Activated naive CD8-positive, alpha-beta T cell treated with anti-CD3 and anti-CD28 coated beads for 36 hours (primary cell): ENCODE results near the gene SCN3B. TPM values are rescaled to one million over a fixed set of nuclear protein-coding genes. Genes with fewer than 3 reads are reported as not detected.

ENCODE experiments used
- DNase-seq: peaks from one replicate; pipeline ENCODE4 v3.0.0; 2021
- H3K27ac Mint-ChIP-seq: one replicate; pipeline ENCODE4 v1.8.0; 2022; ENCODE audit warnings: mild to moderate bottlenecking, moderate library complexity, mixed read lengths
- H3K27me3 Mint-ChIP-seq: one replicate; pipeline ENCODE4 v1.8.0; 2022; ENCODE audit warnings: mild to moderate bottlenecking, mixed read lengths
- H3K36me3 Mint-ChIP-seq: one replicate; pipeline ENCODE4 v1.8.0; 2021; ENCODE audit warnings: mild to moderate bottlenecking, mixed read lengths
- H3K4me1 Mint-ChIP-seq: one replicate; pipeline ENCODE4 v1.8.0; 2021; ENCODE audit warnings: mixed read lengths
- H3K4me3 Mint-ChIP-seq: one replicate; pipeline ENCODE4 v1.8.0; 2022; ENCODE audit warnings: mild to moderate bottlenecking, moderate library complexity, mixed read lengths
- H3K9me3 Mint-ChIP-seq: one replicate; pipeline ENCODE4 v1.8.0; 2022; ENCODE audit warnings: mixed read lengths
- total RNA-seq, 2 experiments: library from RNA; stranded (reverse); gene quantifications; one replicate each; pipeline ENCODE4 v1.2.3, GENCODE V29; 2021

The SCN3B gene
- total RNA-seq, 2 experiments from 2014 or later: not detected

DNA sequence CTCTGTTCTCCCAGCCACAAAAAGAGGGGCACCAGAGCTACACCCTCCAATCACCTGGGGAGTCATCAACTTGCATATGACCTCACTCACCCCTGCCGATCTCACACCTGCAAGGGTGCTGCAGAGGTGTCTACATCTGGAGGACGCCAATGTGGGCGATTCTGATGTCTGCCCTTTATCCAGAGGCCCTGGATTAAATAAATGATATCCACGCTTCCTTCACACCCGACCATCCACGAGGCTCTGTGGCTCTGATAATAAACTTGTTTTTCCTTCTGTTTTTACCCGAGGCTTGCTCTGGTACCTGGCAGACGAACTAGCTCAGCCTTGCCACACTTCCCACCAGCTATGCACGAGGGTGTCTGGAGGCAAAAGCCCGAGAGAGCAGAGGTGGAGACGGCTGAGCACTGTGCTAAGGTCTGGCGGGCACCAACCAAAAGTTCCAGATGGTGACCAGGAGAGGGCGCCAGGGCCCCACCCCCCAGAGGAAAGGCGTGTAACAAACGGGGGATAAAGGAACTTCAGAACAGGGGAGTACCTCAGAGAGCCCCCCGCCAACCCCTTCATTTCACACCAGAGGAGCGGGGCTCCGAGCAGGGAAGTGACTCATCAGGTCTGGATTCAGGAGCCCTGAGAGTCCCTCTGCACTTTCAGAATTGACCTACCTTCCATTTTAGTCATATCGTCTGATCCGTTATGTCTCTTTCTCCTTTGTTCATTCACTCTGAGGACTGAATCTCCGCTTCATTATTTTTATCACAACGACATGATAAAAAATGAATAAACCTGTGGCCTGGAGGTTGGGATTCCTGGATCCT lies 13.5 kb downstream of the SCN3B start:
- Mint-ChIP-seq H3K36me3 (no peaks in the 10 kb centered on the region), H3K27ac (no peak overlapping the region), H3K4me3 (no peak overlapping the region), H3K27me3 (peaks cover 22% of the 10 kb centered on the region), H3K9me3 (no peaks in the 10 kb centered on the region), H3K4me1 (no peaks in the 10 kb centered on the region)
- DNase-seq: peak; percentile 48

DNA sequence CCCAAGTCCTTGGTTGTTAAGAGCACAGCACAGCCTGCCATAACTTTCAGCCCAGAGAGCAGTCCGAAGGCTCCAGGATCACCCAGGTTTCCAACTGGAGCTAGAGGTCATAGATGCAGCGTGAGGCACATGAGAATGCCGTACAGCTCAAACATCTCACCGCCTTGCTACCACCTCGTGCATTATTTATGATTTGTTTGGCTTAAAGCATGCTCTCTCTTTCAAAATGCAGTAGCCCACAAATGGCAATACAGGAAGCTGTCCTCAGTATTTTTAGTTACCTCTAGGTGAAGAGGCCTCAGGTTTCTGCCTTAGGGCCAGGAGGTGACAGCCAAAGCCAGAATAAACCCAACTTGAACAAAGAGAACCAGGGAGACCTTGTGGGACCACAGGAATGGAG lies 14.4 kb downstream of the SCN3B start:
- peaks cover 20% of the 10 kb centered on the region for H3K27me3 Mint-ChIP-seq
- H3K27ac Mint-ChIP-seq: no peak overlapping the region
- no peaks in the 10 kb centered on the region for H3K4me1 Mint-ChIP-seq
- H3K9me3 Mint-ChIP-seq: no peaks in the 10 kb centered on the region
- no peak for DNase-seq
- H3K4me3 Mint-ChIP-seq: no peak overlapping the region
- no peaks in the 10 kb centered on the region for H3K36me3 Mint-ChIP-seq

- H3K9me3 Mint-ChIP-seq: no peaks in the 10 kb centered on the region
- peaks cover 9% of the 10 kb centered on the region for H3K27me3 Mint-ChIP-seq
- H3K4me1 Mint-ChIP-seq: no peaks in the 10 kb centered on the region
- no peak overlapping the region for H3K27ac Mint-ChIP-seq
- no peak overlapping the region for H3K4me3 Mint-ChIP-seq
- no peaks in the 10 kb centered on the region for H3K36me3 Mint-ChIP-seq
- no peak for DNase-seq
These were observed 24.3 kb downstream of the SCN3B start for GRCh38 chr11:123630126-123630608.

DNA sequence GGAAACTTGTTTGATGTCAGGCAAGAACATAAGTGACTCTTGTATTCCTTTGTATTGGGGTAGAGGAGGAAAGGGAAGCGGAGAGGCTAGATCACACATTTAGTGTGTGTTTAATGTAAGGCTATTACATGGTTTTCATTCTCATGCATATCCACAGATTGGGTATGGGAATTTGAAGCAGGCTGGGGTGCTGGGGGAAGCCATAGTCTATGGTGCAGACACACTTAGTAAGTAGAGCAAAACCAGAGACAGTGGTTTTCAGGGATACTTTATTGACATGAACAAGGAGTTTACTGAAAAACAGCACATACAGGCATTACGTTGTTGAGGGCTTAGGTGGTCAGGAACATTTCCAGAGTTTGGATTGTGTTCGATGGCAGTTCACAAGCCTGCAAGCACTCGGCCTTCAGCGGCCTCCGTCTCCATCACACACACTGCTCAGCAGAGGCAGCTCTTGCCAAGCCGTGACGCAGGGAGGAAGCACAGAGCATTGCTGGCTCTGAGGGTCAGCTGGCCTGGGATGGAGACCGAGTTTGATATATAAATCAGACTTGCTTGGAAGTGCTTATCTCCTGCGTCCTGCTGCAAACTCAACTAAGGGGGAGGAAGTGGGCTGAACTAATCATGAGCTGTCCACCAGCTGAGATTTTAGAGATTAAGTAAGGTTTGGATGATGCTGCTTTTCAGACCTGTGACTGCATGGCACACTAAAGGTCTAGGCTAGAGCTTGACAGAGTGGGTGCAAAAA lies 25.3 kb downstream of the SCN3B start:
- no peak for DNase-seq
- Mint-ChIP-seq H3K27me3 (peaks cover 3% of the 10 kb centered on the region), H3K36me3 (no peaks in the 10 kb centered on the region), H3K27ac (no peak overlapping the region), H3K4me3 (no peak overlapping the region), H3K4me1 (no peaks in the 10 kb centered on the region), H3K9me3 (no peaks in the 10 kb centered on the region)

- Mint-ChIP-seq H3K9me3 (no peaks in the 10 kb centered on the region), H3K4me1 (no peaks in the 10 kb centered on the region), H3K36me3 (peaks cover 2% of the 10 kb centered on the region), H3K27ac (no peak overlapping the region), H3K4me3 (no peak overlapping the region), H3K27me3 (no peaks in the 10 kb centered on the region)
- DNase-seq: no peak
These were observed 29.4 kb downstream of the SCN3B start for GRCh38 chr11:123624974-123625373.

- H3K27ac Mint-ChIP-seq: no peak overlapping the region
- H3K9me3 Mint-ChIP-seq: no peaks in the 10 kb centered on the region
- H3K36me3 Mint-ChIP-seq: peaks cover 5% of the 10 kb centered on the region
These were observed 31.8 kb downstream of the SCN3B start for GRCh38 chr11:123622576-123622975.

DNA sequence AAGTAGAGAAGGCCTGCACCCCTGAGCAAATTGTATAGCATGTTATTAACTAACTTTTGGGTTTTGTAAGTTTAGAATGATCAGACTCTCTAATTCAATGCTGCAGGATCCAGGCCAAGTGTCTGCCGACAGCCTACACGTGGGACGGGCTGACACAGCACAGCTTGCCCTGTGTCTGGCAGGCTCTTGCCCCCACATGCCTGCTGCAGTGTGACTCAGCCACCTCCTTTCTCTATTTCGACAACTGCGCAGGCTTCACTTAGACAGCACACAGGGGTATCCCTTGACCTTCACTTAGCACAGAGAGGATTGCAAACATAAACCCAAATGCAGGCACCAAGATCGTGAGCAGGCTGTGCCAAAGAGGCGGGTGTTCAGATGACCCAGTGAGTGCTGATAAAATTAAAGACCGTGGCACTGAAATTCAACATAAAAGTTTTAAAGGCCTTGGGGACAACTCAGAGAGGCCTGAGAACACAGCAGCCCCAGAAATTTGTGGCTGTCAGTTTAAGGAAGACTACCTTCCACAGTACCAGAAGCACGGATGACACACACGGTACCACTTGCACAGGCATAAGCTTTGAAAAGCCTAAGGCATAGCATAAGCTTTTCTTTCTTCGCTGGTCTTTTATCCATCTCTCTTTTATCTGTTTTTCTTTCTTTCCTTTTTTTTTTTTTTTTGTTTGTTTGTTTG lies 37.8 kb downstream of the SCN3B start:
- Mint-ChIP-seq H3K4me1 (no peaks in the 10 kb centered on the region), H3K36me3 (peaks cover 10% of the 10 kb centered on the region), H3K27ac (no peak overlapping the region), H3K27me3 (no peaks in the 10 kb centered on the region), H3K4me3 (no peak overlapping the region), H3K9me3 (no peaks in the 10 kb centered on the region)
- no peak for DNase-seq

More at GRCh38 chr11:123622576-123622975, 31.8 kb downstream of the SCN3B start:
- Mint-ChIP-seq H3K4me3 (no peak overlapping the region), H3K4me1 (no peaks in the 10 kb centered on the region), H3K27me3 (no peaks in the 10 kb centered on the region)
- DNase-seq: no peak

DNA sequence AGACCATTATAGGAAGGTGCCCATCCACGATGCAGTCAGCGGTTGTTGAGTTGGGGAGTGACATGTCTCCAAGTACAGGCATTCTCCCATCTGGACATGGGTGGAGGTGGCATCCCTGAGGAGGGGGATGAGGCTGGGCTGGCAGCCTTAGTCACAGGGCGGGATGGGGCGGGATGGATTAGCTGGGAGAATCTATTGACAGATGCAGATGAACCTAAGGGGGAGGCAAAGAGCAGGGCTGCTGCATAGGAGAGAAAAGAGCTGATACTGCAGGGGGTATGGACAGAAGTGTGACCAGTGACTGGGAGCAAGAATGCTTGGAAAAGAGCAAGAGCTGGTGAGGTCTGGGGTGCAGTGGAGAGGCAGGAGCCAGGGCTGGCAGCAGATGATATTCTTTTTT lies 42.7 kb downstream of the SCN3B start:
- Mint-ChIP-seq H3K36me3 (peaks cover 6% of the 10 kb centered on the region), H3K27me3 (no peaks in the 10 kb centered on the region), H3K4me3 (no peak overlapping the region), H3K4me1 (no peaks in the 10 kb centered on the region), H3K9me3 (no peaks in the 10 kb centered on the region), H3K27ac (no peak overlapping the region)
- no peak for DNase-seq

DNA sequence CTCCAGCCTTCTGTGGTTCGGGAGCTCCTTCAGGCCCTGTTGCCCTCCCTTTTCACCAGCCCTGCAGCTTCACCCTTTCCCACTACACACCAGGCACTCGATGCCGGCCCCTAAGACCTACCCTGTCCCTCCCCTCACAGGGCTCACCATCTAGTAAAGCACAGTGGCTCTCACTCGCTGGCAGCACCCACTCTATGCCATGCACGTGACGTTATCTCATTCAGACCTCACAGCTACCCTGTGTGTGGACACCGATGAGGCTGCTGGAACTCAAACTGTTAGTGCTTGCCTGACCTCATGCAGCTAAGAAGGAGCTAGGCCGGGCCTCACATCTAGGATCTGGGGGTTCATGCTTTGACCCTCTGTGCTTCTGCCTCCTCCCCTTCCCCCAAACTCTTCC lies 45.5 kb downstream of the SCN3B start:
- no peak for DNase-seq
- Mint-ChIP-seq H3K4me1 (no peaks in the 10 kb centered on the region), H3K36me3 (peaks cover 8% of the 10 kb centered on the region), H3K27me3 (no peaks in the 10 kb centered on the region), H3K27ac (no peak overlapping the region), H3K4me3 (no peak overlapping the region), H3K9me3 (no peaks in the 10 kb centered on the region)

DNA sequence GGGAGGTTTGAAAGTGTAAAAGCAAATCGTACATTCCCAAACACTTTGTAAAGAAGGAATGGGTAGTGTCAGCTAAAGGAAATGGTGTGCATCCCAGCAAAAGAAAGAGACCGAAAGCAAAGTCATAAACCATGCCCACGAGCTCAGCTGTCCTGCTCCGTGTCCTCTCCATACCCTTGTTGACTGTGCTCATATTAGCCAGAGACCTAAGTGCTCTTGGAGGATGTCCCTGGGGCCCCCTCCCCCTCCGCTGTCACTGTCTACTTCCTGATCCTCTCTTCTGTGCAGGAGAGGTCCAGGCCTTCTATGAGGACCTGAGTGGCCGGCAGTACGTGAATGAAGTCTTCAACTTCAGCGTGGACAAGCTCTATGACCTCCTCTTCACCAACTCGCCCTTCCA lies 46.1 kb downstream of the SCN3B start:
- no peaks in the 10 kb centered on the region for H3K9me3 Mint-ChIP-seq
- H3K4me1 Mint-ChIP-seq: no peaks in the 10 kb centered on the region
- no peak for DNase-seq
- H3K27ac Mint-ChIP-seq: no peak overlapping the region
- peaks cover 8% of the 10 kb centered on the region for H3K36me3 Mint-ChIP-seq
- no peaks in the 10 kb centered on the region for H3K27me3 Mint-ChIP-seq
- H3K4me3 Mint-ChIP-seq: no peak overlapping the region

DNA sequence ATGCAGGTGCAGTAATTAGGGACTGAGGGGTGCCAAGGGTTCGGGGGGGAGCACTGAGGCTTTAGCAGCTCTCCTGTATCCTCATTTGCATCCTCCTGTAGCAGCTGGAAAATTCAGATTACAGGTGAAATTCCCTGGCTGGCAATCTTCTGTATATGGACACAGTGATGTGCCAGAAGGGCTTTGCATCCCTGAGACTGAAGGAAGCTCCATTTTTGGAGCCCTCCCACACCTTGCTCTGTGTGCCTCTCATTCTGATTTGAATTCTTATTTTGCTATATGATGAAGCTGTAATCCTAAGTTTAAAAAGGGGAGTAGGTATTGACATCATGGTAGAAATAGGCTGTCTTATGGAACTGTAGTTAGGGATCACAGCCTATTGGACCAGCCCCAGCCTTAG lies 46.6 kb downstream of the SCN3B start:
- Mint-ChIP-seq H3K9me3 (no peaks in the 10 kb centered on the region), H3K4me3 (no peak overlapping the region), H3K27ac (no peak overlapping the region), H3K27me3 (no peaks in the 10 kb centered on the region), H3K4me1 (no peaks in the 10 kb centered on the region), H3K36me3 (peaks cover 8% of the 10 kb centered on the region)
- no peak for DNase-seq

DNA sequence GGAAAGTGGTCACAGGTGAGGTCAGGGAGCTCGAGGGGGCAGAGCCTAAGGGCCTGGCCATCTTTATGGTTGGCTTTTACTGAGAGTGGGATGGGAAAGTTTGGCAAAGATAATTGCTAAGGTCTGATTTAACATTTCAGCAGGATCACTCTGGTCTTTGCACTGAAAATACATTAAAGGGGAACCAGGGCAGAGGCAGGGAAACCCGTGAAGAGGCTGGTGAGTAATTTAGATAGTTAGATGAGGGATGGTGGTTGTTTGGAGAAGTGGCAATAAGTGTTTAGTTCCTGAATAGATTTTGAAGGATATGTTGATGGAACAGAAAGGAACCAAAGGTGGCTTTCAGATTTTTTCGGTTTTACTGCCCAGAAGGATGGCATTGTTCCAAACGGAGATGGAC lies 50.8 kb downstream of the SCN3B start:
- no peak for DNase-seq
- no peaks in the 10 kb centered on the region for H3K4me1 Mint-ChIP-seq
- H3K27ac Mint-ChIP-seq: no peak overlapping the region
- no peaks in the 10 kb centered on the region for H3K9me3 Mint-ChIP-seq
- no peak overlapping the region for H3K4me3 Mint-ChIP-seq
- H3K36me3 Mint-ChIP-seq: peaks cover 4% of the 10 kb centered on the region
- H3K27me3 Mint-ChIP-seq: no peaks in the 10 kb centered on the region

DNA sequence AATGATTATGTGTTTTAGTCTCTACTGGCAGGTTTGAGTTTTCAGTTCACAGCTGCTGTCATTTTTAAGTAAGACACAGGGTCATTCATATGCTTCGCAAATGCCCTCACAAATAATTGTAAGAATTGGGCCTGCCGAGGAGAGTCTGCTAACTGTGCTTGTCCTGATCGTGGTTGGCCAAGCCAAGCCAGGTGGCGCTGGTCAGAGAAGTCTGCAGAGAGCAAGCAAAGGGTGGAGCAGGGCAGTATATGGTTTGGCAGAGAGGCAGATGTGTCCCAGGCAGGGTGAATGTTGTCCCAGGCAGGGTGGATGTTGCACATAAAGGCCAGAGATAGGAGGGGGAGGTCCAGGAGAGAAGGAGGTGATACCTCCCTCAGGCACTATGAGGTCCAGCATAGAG lies 52.7 kb downstream of the SCN3B start:
- Mint-ChIP-seq H3K4me3 (no peak overlapping the region), H3K4me1 (no peaks in the 10 kb centered on the region), H3K9me3 (no peaks in the 10 kb centered on the region), H3K27ac (no peak overlapping the region), H3K36me3 (peaks cover 4% of the 10 kb centered on the region), H3K27me3 (no peaks in the 10 kb centered on the region)
- DNase-seq: no peak

GRCh38 chr11:123601136-123601535 lies 53.3 kb downstream of the SCN3B start:
- Mint-ChIP-seq H3K4me3 (no peak overlapping the region), H3K9me3 (no peaks in the 10 kb centered on the region), H3K27ac (no peak overlapping the region), H3K36me3 (peaks cover 3% of the 10 kb centered on the region), H3K4me1 (no peaks in the 10 kb centered on the region), H3K27me3 (no peaks in the 10 kb centered on the region)
- DNase-seq: no peak

GRCh38 chr11:123597859-123598258 lies 56.6 kb downstream of the SCN3B start:
- Mint-ChIP-seq H3K9me3 (no peaks in the 10 kb centered on the region), H3K4me3 (no peak overlapping the region), H3K36me3 (peaks cover 3% of the 10 kb centered on the region), H3K27me3 (no peaks in the 10 kb centered on the region), H3K27ac (no peak overlapping the region), H3K4me1 (no peaks in the 10 kb centered on the region)
- DNase-seq: no peak
